Measurements from ENCODE around the gene GLI3.

Gene GLI3

GRCh38 chr7:42075418-42075817, 161.6 kb downstream of the GLI3 start:
- Mint-ChIP-seq H3K27me3 (ENCODE audit: low read depth, poor library complexity) (no peaks in the 10 kb centered on the region), H3K27ac (peak overlapping the region; percentile 51), H3K9me3 (no peaks in the 10 kb centered on the region), H3K36me3 (ENCODE audit: low read depth) (peaks cover 74% of the 10 kb centered on the region), H3K4me1 (peaks cover 84% of the 10 kb centered on the region), H3K4me3 (no peak overlapping the region)
- no peak for TF ChIP-seq CTCF (IDR thresholded peaks at IDR 0.05)
- DNase-seq, result no peak

GRCh38 chr7:42074076-42074475, 162.9 kb downstream of the GLI3 start:
- H3K27me3 Mint-ChIP-seq (ENCODE audit: low read depth, poor library complexity), result no peaks in the 10 kb centered on the region
- no peak for TF ChIP-seq CTCF (IDR thresholded peaks at IDR 0.05)
- H3K4me3 Mint-ChIP-seq, result no peak overlapping the region

DNA sequence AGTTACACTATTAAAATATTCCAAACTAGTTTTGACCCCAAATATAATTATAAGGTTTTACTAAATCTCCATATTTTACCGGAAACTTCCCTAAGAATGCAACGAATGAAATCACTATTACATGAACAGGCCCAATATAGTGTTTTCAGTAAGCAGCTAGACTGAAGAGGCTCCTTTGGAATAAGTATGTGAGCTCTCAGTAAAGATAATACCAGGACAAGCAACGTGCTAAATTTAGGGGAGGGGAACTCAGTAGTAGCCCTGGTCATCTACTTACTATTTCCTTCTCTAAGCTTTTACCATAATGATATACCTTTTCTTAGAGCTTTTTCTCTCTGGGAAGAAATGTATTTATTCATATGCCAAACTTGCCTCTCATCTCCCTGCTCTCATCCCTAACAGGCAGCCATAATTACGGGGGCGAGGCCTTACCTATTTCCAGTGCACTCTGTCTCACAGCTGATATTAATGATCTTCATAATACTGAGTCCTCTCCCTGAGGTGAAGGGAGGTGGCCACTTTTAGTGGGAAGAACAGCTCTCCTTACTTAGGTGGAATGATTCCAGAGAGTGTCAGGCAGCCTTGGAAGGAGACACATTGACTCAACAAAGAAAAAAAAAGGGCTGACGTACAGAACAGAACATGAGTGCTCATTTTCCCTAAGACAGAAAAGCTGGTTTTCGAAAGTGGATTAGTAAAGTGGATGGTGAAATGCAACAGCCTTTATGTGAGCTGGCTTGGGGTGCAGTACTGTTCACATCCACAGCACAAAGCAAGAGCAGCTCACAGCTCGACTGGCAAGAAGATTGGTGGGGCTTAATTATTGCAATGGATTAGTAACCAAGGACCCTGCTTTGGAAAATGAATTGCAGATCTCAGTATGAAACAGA, 165.4 kb downstream of the GLI3 start:
- H3K36me3 Mint-ChIP-seq (ENCODE audit: low read depth), result peaks cover 59% of the 10 kb centered on the region
- TF ChIP-seq CTCF (IDR thresholded peaks at IDR 0.05), result peak; percentile 25
- peak overlapping the region; percentile 15 for H3K27ac Mint-ChIP-seq
- H3K27me3 Mint-ChIP-seq (ENCODE audit: low read depth, poor library complexity), result no peaks in the 10 kb centered on the region
- DNase-seq, result no peak
- no peak overlapping the region for H3K4me3 Mint-ChIP-seq
- H3K9me3 Mint-ChIP-seq, result no peaks in the 10 kb centered on the region
- H3K4me1 Mint-ChIP-seq, result peaks cover 96% of the 10 kb centered on the region

More at GRCh38 chr7:42074076-42074475, 162.9 kb downstream of the GLI3 start:
- Mint-ChIP-seq H3K27ac (peak overlapping the region; percentile 92), H3K36me3 (ENCODE audit: low read depth) (peaks cover 71% of the 10 kb centered on the region), H3K9me3 (no peaks in the 10 kb centered on the region), H3K4me1 (peaks cover 90% of the 10 kb centered on the region)
- no peak for DNase-seq

DNA sequence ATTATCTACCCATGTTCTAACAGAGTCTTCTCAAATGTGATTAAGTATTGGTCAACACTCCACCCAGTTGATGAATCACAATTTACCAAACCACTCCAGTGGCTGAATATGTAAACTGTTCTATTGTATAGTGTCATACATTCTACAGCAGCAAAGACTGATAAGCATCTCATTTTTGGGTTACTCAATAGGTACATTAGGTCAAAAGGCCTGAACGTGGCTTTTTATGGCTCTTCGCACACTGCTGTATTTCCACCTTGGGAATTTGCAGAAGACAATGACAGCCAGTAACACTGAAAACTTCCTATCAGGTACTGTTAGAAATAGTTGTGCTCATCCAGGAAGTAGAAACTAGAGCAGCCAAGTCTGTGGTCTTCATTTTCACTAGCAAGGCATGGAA, 166.9 kb downstream of the GLI3 start:
- H3K27ac Mint-ChIP-seq, result peak overlapping the region; percentile 51
- H3K4me3 Mint-ChIP-seq, result no peak overlapping the region
- no peak for DNase-seq
- H3K27me3 Mint-ChIP-seq (ENCODE audit: low read depth, poor library complexity), result no peaks in the 10 kb centered on the region
- peaks cover 96% of the 10 kb centered on the region for H3K4me1 Mint-ChIP-seq
- no peaks in the 10 kb centered on the region for H3K9me3 Mint-ChIP-seq
- peaks cover 55% of the 10 kb centered on the region for H3K36me3 Mint-ChIP-seq (ENCODE audit: low read depth)
- no peak for TF ChIP-seq CTCF (IDR thresholded peaks at IDR 0.05)

DNA sequence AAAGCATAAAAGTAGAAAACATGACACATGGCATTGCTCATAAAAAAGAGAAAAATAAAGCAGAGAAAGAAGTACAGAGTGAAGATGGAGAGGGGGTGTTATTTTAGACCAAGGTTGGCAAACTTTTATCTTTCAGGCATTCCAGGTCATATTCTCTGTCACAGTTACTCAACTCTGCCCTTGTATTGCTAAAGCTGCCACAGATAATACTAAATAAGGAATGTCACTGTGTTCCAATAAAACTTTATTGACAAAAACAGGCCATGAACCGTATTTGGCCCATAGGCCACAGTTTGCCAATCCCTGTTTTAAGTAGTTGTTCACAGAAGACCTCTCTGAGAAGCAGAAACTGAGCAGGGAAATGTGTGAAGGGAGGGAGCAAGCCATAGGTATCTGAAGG, 167.4 kb downstream of the GLI3 start:
- Mint-ChIP-seq H3K4me3 (peak overlapping the region; percentile 32), H3K4me1 (peaks cover 96% of the 10 kb centered on the region), H3K36me3 (ENCODE audit: low read depth) (peaks cover 55% of the 10 kb centered on the region), H3K27ac (peak overlapping the region; percentile 99), H3K27me3 (ENCODE audit: low read depth, poor library complexity) (no peaks in the 10 kb centered on the region), H3K9me3 (no peaks in the 10 kb centered on the region)
- DNase-seq, result no peak
- no peak for TF ChIP-seq CTCF (IDR thresholded peaks at IDR 0.05)
